Bone marrow (tissue), 2 donors: ENCODE data around the gene ELMO1.
A peak's percentile ranks its signal among the peaks of the same experiment; 100 is the strongest.

Experiments
- DNase-seq, 2 donors: peaks; one replicate each; lab custom pipeline; 2025; lab: John Stamatoyannopoulos, UW

Gene ELMO1

DNA sequence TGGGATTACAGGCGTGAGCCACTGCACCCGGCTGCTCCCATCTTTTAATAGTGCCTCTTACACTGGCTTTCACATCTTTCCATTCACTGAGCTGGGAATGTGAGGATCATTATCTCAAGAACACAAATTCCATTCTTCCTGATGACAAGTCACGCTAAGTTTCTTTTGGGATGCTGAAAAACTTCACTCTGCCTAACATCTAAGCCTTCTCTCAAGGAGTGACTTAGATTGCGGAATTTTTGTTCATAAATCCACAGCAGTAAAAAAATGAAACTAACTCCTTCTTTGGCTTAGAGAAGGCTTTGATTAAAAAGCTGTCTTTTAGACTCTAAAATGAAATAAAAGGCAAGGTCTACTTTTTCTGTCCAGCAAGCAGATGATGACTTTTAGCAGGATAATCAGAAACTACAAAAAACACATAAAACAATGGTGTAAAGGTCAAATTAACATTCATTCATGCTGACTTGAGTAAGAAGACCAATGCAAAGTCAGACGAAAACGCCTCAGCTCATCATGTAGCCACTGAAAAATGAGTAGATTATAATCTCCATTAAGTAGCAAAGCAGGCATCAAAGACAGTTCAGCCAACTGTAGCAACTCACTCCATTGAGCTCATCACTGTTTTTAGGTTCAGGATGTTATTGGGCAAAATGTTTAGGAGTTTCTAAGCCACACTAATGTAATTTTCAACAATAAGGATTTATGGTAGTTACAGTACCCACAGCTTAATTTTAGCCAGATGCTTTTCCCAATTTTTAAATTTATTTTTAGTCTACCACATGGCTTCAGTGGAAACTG, 178.8 kb downstream of the ELMO1 start:
- DNase-seq: no peak

DNA sequence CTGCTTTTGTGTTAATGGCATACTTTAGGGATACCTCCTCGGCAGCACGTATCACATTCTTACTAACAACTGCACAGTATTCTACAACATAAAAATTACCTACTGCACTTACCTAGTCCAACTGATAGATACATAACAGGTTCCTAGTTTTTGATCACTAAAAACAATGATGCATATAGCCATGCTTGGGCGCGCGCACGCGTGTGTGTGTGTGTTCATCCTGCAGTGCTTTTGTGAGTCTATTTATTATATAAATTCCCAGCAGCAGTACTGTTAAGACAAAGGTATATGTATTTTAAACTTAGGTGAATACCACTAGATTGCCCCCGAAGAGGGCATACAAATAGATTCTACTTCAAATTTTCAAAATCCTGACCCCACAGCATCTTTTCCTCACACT, 181.4 kb downstream of the ELMO1 start:
- no peak for DNase-seq

DNA sequence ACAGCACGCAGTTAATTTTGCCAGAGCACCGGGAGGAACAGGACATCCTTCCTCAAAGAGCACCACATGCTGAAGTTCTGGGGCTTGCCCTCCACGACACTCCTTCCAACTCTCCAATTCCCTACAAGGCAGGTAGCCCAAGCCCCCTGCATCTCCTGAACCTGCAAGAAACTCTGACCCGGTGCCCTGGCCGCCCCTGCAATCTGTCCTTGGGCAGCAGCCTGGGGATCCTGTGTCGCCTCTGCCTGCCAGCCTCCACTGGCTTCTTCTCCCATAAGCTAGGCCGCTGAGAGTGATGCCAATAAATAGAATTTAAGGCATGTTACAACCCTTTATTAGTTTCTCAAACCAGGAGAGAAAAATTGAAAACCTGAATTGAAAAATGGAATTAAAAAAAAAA, 182.8 kb downstream of the ELMO1 start:
- DNase-seq: no peak

DNA sequence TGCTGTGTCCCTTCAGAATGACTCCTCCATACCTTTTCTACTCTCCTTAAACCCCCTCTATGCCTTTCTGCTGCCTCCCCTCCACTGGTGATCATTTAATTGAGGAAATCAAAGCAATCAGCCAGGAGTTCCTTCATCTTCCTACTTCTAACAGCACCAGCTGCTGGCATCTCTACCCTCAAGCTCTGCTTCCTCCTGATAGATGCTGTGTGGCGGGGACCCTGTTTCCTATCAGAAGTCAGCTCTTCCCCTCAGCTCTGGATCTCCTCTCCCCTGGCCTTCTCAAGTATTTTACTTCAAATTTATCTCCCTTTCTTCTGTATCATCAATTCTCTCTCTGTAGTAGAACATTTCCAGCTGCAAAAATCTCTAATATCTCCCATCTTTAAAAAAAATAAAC, 183.7 kb downstream of the ELMO1 start:
- peak in 1 of 2 donors; percentile 83 for DNase-seq

DNA sequence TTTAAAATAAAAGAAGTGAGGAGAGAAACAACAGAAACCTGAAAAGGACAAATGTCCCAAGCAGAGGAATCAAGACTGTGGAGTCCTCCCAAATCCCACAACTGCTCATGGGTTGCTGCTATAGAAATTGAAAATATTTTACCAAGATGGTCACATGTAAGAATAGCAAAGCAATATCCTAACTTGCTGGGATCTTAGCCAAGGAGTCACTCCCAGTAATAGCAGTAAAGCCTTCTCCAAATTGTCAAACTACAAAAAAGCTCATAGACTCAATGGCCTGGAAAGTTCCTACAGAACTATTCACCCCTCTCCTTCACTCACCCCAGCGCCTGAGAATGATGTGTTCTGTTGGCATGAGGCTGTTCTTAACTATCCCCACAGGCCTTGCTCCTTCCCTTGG, 186.5 kb downstream of the ELMO1 start:
- no peak for DNase-seq

DNA sequence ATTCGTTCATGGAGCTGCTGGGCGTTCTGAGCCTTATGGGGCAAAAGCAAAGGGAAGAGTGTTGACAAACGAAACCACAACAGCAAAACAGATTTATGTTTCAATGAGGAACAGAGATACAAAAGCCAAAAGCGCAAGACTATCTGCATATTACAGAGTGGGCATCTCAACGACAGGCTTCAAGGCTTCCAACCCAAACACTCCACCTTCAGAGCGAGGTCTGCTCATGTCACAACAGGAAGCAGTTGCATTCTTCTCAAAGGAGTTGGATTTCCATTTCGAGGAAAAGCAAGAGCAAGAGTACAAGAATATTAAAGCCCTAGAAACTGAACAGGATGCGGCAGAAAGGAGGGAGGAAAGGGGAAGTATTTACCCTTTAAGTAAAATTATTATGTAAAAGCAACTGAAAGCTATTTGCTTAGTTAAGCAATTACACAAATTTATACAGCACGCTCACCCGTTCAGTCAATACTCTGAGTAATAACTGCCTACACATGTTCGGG, 189.3 kb downstream of the ELMO1 start:
- peak in 1 of 2 donors; percentile 51 for DNase-seq

DNA sequence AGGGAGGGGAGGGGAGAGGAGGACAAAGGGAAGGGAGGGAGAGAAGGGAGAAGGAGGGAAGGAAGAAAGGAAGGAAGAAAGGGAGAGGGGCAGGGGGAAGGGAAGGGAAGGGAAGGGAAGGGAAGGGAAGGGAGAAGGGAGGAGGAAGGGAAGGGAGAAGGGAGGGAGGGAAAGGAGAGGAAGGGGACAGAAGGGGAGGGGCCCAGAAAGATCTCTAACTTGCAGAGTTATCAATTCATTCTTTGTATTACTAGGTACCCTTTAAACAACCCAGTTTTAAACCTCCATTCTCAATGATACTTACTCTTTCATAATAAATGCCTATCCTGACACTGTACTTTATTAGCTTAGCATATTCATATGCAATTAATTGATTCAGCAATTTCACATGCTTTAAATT, 192.0 kb downstream of the ELMO1 start:
- no peak for DNase-seq

DNA sequence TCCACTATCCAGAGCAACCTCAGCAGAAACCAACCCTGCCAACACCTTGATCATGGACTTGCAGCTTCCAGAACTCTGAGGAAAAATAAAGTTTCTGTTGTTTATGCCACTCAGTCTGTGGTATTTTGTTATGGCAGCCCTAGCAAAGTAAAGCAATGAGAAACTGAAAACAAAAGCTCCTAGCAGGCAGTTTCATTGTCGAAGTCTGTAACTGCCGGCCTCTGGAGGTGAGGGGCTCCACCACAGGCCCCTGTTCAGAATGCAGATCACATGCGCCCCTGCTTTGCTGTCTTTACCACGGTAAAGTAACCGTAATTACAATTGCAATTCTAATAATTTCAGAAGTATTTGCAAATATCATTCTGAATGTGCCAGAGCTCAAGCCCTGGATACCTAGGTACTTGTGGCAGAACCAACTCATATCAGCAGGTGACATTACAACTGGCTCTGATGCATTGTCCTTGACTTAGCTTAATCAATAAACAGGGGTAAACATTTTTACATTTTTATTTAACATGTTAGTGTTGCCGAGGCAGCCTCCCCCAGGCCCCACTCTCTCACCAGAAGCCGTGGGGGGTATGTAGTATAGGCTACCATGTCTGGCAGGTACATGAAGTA, 193.2 kb downstream of the ELMO1 start:
- no peak for DNase-seq

DNA sequence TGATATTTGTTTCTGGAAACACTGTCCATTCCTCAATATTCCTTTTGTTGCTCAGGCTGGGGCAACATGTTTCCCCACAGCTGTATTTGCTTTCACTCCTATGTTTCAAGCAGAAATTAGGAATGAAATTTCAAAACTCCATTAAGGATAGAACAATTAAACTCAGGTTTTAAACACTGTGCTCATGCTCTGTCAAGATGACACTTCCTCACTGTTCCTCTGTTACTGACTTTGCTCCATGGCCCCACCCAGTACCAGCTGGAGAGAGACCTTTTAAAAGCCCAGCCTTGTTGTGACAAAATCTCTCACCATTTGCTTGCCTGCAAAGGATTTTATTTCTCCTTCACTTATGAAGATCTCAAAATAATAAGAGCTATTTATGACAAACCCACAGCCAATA, 197.4 kb downstream of the ELMO1 start:
- DNase-seq: no peak

DNA sequence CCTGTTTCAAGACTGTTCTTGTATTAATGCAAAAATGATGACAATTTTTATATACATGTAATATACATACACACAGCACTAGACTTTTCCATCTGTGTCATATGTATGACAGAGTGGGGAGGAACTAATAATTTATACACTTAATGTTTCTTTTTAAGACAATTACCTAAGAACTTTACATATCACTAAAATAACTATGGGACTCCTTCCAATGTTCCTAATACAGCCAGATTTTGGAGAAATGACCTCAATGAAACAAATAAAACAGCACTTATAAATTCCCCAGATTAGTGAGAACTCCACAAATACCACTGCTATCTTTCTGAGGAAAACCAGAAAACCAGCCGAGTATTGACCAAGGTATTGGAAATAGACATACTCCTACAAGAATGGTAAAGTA, 199.4 kb downstream of the ELMO1 start:
- DNase-seq: no peak

DNA sequence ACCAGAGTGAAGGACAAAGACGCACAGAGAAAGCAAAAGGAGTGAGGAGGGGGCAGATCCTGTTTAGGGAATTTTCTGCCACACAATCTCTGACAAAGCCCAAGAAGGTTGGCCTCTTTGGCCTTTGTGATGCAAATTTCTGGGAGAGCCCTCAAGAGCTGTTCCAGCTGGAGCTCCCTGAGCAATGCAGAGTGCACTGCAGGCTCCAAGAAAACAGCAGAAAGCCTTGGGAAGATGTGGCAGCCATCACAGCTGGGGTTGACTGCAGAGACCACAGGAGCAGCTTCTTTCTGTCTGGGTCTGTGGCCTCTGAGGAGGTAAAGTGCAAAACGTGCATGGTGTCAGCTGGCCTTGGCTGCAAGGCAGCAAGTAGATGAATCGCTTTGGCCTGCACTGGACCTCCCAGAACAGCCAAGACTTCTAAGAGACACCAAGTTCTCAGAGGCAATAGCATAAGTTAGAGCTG, 200.2 kb downstream of the ELMO1 start:
- DNase-seq: no peak

DNA sequence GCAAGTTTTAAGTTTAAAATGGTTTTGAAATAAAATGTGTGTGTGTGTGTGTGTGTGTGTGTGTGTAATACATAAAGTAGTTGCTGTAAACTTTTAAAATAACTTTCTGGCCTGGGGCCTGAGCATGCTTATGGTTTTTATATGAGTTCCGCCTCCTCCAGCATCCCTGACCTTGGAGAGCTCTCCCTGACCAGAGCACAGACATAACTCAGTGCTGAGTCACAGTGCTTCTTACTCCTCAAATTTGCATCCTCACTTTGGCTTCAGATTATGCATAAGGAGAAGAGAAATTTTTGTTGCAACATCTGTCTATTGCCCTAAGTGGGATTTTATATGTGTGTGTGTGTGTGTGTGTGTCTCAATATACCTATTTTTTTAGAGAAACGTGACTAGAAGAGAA, 200.8 kb downstream of the ELMO1 start:
- no peak for DNase-seq

DNA sequence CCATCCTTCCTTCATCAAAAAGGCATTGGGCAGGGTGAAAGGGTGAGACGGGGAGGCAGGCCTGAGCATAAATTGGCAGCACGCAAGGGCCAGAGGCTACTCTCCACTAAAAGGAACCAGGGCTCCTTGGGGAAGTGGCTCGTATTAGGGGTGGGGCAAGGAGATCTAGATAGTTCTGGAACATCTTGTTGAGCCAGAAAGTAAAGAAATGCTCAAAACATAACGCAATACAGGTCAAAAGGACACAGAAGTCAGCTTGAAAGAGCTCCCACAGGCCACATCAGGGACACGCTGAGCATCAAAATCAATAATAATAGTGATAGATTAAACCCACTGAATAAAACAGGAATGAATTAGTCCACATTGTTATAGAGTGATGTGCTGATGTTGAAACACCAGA, 203.1 kb downstream of the ELMO1 start:
- no peak for DNase-seq

DNA sequence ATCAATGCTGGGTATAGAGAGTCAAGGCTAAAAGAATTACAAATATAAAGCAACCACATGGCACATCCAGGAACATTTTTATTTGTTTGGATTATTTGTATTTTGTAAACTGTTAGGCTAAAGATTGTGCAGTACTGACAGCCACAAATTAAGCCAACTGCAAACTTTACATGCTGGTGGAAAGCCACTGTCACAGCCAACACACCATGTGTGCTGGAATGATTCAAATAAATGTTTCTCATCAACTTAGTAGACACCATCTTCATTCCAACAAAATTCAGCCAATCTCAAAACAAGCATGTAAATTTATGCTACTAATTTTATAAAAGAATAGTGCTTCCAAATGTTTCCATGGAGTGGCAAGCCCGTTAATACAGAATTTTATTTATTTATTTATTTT, 211.8 kb downstream of the ELMO1 start:
- no peak for DNase-seq

DNA sequence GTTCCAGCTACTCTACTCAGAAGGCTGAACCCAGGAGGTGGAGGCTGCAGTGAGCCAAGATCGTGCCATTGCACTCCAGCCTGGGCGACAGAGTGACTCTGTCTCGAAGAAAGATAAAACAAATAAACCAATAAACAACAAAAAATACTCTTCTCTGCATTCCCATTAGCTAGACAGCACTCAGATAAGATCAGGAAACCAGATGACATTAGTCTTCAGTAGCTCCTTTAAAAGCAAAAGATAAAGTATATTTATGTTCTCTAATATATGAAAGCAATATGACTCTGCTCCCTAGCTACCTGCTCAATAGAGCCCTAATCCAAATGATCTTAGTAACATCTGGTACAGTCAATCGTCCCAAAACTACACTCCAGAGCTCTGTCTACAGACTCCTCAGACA, 212.9 kb downstream of the ELMO1 start:
- DNase-seq: no peak

DNA sequence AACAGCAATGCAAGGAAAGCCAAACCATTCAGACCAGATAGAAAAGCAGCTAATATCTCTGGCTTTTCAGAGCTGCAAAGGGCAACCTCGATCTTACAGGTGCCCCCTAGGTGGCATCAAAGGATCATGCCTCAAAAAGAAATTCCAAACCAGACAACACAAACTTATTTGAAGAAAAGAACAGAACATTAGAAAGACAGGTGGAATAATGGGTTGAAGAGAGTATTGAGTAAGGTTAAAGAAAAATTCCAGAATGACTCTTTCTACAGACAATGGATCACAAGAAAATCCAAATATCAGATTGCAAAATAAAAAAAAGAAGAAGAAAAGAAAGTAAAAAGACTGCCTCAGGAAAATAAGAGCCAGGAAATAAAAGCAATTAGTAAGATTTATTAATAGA, 213.7 kb downstream of the ELMO1 start:
- no peak for DNase-seq

DNA sequence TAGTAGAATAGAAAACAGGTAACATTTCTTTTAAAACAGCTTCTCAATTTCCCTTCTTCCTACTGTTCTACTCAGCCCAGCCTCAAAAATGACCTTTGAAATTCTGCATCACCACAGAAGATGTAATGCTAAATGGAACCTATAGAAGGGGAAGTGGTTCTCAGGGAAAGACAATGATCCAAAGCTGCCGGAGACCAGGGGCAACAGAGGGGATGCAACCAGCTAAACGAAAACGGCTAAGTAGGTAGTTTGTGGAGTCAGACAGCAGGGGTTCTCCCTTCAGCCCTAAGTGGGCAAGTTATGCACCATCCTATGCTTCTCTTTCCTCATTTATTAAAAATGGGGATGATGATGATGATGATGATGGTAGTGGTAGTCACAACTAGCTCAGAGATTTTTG, 214.3 kb downstream of the ELMO1 start:
- DNase-seq: no peak

DNA sequence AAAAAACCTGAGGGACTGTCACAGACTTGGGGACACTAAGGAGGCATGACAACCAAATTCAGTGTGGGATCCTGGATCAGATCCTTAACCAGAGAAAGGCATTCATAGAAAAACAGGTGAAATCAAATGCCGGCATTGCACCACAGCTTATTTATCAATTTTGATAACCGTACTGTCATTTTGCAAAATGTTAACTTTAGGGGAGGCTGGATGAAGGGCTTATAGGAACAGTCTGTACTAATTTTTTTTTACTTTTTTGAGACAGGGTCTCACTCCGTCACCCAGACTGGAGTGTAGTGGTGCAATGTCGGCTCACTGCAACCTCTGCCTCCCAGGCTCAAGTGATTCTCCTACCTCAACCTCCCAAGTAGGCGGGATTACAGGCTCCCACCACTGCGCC, 217.1 kb downstream of the ELMO1 start:
- no peak for DNase-seq

DNA sequence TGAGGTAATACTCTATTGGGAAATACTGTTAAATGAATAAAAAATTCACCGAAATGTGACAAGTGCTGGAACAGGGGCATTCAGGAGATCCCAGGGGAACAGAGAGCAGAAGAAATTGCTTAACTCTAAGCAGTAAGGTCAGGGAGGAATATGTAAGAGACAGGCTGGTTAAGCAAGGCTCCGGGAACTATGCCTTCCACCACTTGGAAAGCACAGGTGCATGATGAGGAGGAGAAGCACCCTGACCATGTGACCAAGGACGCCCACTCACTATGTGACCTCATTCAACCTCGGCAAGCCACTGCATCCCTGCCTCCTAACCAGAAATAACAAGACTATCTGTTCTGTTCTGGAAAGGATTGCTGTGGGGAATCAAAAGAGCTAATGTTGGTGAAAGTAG, 218.4 kb downstream of the ELMO1 start:
- DNase-seq: no peak

DNA sequence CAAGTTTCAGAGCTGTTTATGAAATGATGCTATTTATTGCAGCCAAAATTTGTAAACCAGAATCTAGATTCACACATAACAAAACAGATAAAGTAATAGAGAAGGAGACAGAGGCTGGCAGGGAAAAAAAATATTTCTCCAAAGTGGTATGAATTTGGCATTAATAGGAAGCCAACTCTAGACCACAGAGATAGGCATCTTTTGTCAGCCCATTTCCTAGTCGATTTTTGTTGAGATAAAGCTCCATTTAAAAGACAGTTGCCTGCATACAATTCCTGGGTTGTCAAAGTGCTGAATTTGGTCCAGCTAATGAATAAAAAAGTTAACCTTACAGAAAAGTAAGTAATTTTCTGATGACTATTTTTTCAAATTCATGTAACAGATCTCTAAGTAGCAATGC, 219.3 kb downstream of the ELMO1 start:
- no peak for DNase-seq

DNA sequence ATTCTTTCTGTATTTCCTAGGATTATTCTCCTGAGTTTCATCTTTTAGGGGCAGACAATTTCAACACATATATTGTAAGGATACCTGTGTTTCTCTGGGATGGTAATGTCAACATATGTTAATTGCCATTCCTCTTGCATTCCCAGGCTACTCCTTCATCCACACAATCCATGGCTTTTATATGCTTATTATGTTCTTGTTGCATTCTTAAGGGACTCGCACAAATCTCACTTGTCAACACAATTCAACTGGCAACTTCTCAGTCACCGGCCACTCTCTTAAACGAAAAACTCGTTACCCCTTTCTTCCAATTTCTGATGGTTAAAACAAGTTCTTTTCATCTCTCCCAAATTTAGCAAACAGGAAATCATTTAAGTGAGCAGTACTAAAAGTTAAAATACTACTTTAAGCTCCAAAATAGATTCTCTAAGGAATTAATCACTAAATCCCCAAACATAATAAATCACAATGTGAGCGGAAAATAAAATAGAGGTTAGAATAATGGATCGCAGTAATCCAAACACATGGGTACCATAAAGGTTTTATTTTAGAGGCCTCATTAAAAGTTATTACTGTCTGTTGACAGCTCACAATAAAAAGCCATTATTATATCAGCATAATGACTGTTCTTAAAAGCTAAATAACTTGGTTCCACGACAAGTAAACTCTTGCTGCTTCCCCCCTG, 223.2 kb downstream of the ELMO1 start:
- no peak for DNase-seq

DNA sequence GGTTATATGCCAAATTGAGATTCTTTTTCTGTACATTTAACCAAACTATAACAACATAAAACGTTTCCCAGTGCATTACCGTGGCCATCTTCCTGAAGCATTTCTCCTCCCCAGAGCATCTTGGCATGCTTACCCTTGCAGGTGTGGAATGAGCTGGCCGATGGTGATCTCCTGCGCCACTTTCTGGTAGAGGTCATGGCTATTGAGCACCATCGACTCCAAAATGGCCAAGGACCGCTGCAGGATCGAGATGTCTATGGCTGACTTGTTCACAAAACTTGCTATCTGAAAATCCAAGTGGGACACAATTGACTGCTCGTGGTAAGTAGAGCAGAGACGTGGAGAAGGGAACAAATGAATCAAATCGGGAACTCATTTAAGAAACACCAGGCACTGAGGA, 223.9 kb downstream of the ELMO1 start:
- no peak for DNase-seq

DNA sequence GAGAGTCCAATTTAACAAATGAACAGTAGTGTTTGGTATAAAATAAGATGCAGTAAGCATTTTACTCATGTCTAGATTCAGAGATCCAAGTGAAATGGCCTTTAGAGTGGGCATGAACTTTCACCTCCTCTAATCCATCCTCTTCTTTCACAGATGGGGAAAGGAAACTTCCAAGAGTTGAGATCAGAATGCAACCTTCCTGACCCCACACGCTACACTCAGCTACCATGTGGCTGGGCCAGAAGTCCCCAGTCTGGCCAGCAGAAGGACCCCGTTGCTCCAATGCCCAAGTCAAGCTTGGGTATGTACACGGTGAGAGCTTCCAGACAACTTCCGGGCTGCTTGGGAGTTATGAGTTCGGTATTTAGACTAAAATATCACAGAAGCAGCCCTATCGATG, 228.0 kb downstream of the ELMO1 start:
- DNase-seq: no peak
